PC-3 (cell line): ENCODE data around the gene GCHFR.

Experiments
- EZH2 ChIP-seq: fragments of 300-600 bp; sonication (generic); IDR thresholded peaks from one replicate; pipeline ENCODE4 v1.6.1; 2017; ENCODE audit warnings: antibody characterized with exemption, mild to moderate bottlenecking, low read length; ENCODE audit not compliant: unreplicated experiment
- EZH2phosphoT487 ChIP-seq: fragments of 300-600 bp; sonication (generic); IDR thresholded peaks from 2 replicates; pipeline ENCODE4 v1.6.1; 2018; ENCODE audit warnings: mild to moderate bottlenecking, antibody characterized with exemption, low read length, borderline replicate concordance

- no peak for TF ChIP-seq EZH2phosphoT487
- TF ChIP-seq EZH2: no peak
Observed at GRCh38 chr15:40751745-40752144, 12.1 kb upstream of the GCHFR start.
